Esophagus squamous epithelium (tissue), 5 donors: ENCODE measurements around the gene ESYT2. TPM values are rescaled to one million over a fixed set of nuclear protein-coding genes. Genes with fewer than 3 reads are reported as not detected.

ENCODE experiments used
- DNase-seq: peaks from one replicate; lab custom pipeline; 2025; lab: John Stamatoyannopoulos, UW
- H3K27ac ChIP-seq, 4 donors: fragments of 200-600 bp; sonication (generic); one replicate each; pipeline ENCODE4 v1.5.1; 2016 to 2019; ENCODE audit warnings: mild to moderate bottlenecking in 1 of 4
- H3K27me3 ChIP-seq, 4 donors: fragments of 200-600 bp; sonication (generic); 1 replicate in 3 of 4; 2 replicates in 1 of 4; pipeline versions ENCODE4 v1.5.1 to v1.6.0; 2017 to 2021; ENCODE audit warnings: antibody characterized with exemption in 1 of 4
- H3K36me3 ChIP-seq, 3 donors: fragments of 200-600 bp; sonication (generic); one replicate each; pipeline ENCODE4 v1.5.1; 2016 to 2019
- H3K4me1 ChIP-seq, 3 donors: fragments of 200-600 bp; sonication (generic); one replicate each; pipeline ENCODE4 v1.5.1; 2017 to 2019
- H3K4me3 ChIP-seq, 4 donors: fragments of 200-600 bp; sonication (generic); 1 replicate in 3 of 4; 2 replicates in 1 of 4; pipeline ENCODE4 v1.5.1; 2016 to 2019; ENCODE audit warnings: mild to moderate bottlenecking in 2 of 4, moderate library complexity in 1 of 4
- H3K9me3 ChIP-seq, 3 donors: fragments of 200-600 bp; sonication (generic); one replicate each; pipeline ENCODE4 v1.5.1; 2016 to 2019
- CTCF ChIP-seq, 6 experiments: fragments of 450-650 bp in 4 of 6; fragments of 200-600 bp in 2 of 6; sonication (generic) in 2 of 6; IDR thresholded peaks; one replicate each; pipeline ENCODE4 v1.5.1; 2016 to 2019; ENCODE audit warnings: antibody characterized with exemption in 6 of 6, mild to moderate bottlenecking in 4 of 6, moderate library complexity in 4 of 6
- POLR2A ChIP-seq, 4 donors: fragments of 450-650 bp; IDR thresholded peaks; one replicate each; pipeline ENCODE4 v1.6.1; 2017; ENCODE audit warnings: antibody characterized with exemption in 4 of 4, mild to moderate bottlenecking in 4 of 4, moderate library complexity in 3 of 4
- WGBS, 2 donors: methylation state at CpG; one replicate each; pipeline ENCODE4 v1.1.5; 2018; 5-methylcytosine and 5-hydroxymethylcytosine counted together
- intact Hi-C: fragments of 100-400 bp; cut with DNase I; formaldehyde crosslinking; loops from one replicate; pipeline ENCODE4 v1.15.0; 2022
- total RNA-seq, 4 donors: library from RNA; depleted of rRNA; stranded (reverse); fragments of >200 nt; gene quantifications; one replicate each; pipeline ENCODE4 v1.1.0, GENCODE V29; 2016
- donor health status: DM: yes; HTN: yes; CAD: no.

The ESYT2 gene
- total RNA-seq, 4 donors from 2014 or later, result 52.1 to 94.2 (median 60.5) TPM

- Histone ChIP-seq H3K36me3 (peaks cover 12 to 88% (median 24%) of the 10 kb centered on the region in 3 donors), H3K4me3 (no peak overlapping the region), H3K9me3 (no peaks in the 10 kb centered on the region), H3K27ac (peak overlapping the region in 2 of 4 donors; percentile 51 to 61), H3K4me1 (peaks cover 0 to 4% (median 0%) of the 10 kb centered on the region in 3 donors), H3K27me3 (no peaks in the 10 kb centered on the region)
- 83 to 85% methylated on average over 1 of the region's 1 CpG for WGBS, 2 donors
- no peak for TF ChIP-seq POLR2A (IDR thresholded peaks at IDR 0.05)
- no peak for TF ChIP-seq CTCF (IDR thresholded peaks at IDR 0.05)
- no peak for DNase-seq
- intact Hi-C loops, result no loop called here
These were observed 96.1 kb downstream of the ESYT2 start for GRCh38 chr7:158733220-158733519.

GRCh38 chr7:158732494-158733219, 96.7 kb downstream of the ESYT2 start:
- no peak for TF ChIP-seq CTCF (IDR thresholded peaks at IDR 0.05)
- TF ChIP-seq POLR2A (IDR thresholded peaks at IDR 0.05), result no peak
- Histone ChIP-seq H3K9me3 (no peaks in the 10 kb centered on the region), H3K27me3 (no peaks in the 10 kb centered on the region), H3K4me1 (peaks cover 0 to 4% (median 0%) of the 10 kb centered on the region in 3 donors), H3K4me3 (no peak overlapping the region), H3K36me3 (peaks cover 12 to 83% (median 24%) of the 10 kb centered on the region in 3 donors), H3K27ac (peak overlapping the region in 3 of 4 donors; percentile 3 to 61 (median 51))
- DNase-seq, result no peak
- 86% methylated on average over 10 of the region's 10 CpGs for WGBS, 2 donors
- intact Hi-C loops, result no loop called here

- H3K27me3 ChIP-seq, result no peaks in the 10 kb centered on the region
- H3K9me3 ChIP-seq, result no peaks in the 10 kb centered on the region
- no peak for DNase-seq
- H3K27ac ChIP-seq, result no peak overlapping the region
- H3K4me3 ChIP-seq, result no peak overlapping the region
- WGBS, 2 donors, result 83 to 87% methylated on average over 6 of the region's 6 CpGs
- intact Hi-C loops, result no loop called here
- H3K4me1 ChIP-seq, result peaks cover 0 to 4% (median 0%) of the 10 kb centered on the region in 3 donors
- TF ChIP-seq CTCF (IDR thresholded peaks at IDR 0.05) (no peak), POLR2A (IDR thresholded peaks at IDR 0.05) (no peak)
- H3K36me3 ChIP-seq, result peaks cover 9 to 74% (median 21%) of the 10 kb centered on the region in 3 donors
These were observed 97.5 kb downstream of the ESYT2 start for GRCh38 chr7:158731761-158732160.

- Histone ChIP-seq H3K27ac (peak overlapping the region in 2 of 4 donors; percentile 45 to 49), H3K36me3 (peaks cover under 1 to 63% (median 18%) of the 10 kb centered on the region in 3 donors), H3K4me1 (peaks cover 0 to 4% (median 0%) of the 10 kb centered on the region in 3 donors), H3K9me3 (no peaks in the 10 kb centered on the region), H3K4me3 (no peak overlapping the region), H3K27me3 (no peaks in the 10 kb centered on the region)
- 70% methylated on average over 21 to 23 of the region's 23 CpGs for WGBS, 2 donors
- DNase-seq, result no peak
- intact Hi-C loops, result no loop called here
- no peak for TF ChIP-seq CTCF (IDR thresholded peaks at IDR 0.05)
- no peak for TF ChIP-seq POLR2A (IDR thresholded peaks at IDR 0.05)
These were observed 98.6 kb downstream of the ESYT2 start for GRCh38 chr7:158730383-158731346.
